HL-60 (cell line): ENCODE data around the gene NSL1.

ENCODE experiments used
- DNase-seq, 2 experiments: peaks; one replicate each; pipeline ENCODE4 v3.0.0-alpha.2; 2010 to 2020; ENCODE audit warnings: low read depth in 1 of 2, low spot score in 1 of 2
- H3K27ac ChIP-seq: fragments of 250-450 bp; sonication (Bioruptor Pico); replicated peaks from 2 replicates; pipeline ENCODE4 v1.5.1; 2020; ENCODE audit warnings: mild to moderate bottlenecking, moderate library complexity
- H3K27me3 ChIP-seq: fragments of 250-450 bp; sonication (Bioruptor Pico); 2 replicates; pipeline ENCODE4 v1.5.1; 2021; ENCODE audit warnings: mild to moderate bottlenecking, moderate library complexity; ENCODE audit not compliant: insufficient read depth, poor library complexity, severe bottlenecking
- H3K4me3 ChIP-seq: replicated peaks from 2 replicates; pipeline ENCODE4 v1.5.1; 2011; ENCODE audit warnings: mild to moderate bottlenecking, control low read depth, low read length; ENCODE audit not compliant: insufficient read depth
- CTCF ChIP-seq: IDR thresholded peaks from one replicate; pipeline ENCODE4 v1.5.1; 2011; ENCODE audit warnings: low read length, control low read depth, inconsistent platforms; ENCODE audit not compliant: insufficient read depth
- GABPA ChIP-seq: IDR thresholded peaks from 2 replicates; pipeline ENCODE4 v1.6.1; 2012; ENCODE audit warnings: low read depth
- POLR2AphosphoS5 ChIP-seq: IDR thresholded peaks from 2 replicates; pipeline ENCODE4 v1.6.1; 2012; ENCODE audit warnings: low read depth
- SPI1 ChIP-seq: IDR thresholded peaks from 2 replicates; pipeline ENCODE4 v1.6.1; 2012; ENCODE audit warnings: low read depth, mild to moderate bottlenecking, borderline replicate concordance
- TF ChIP-seq, protein P1 (sequence below): IDR thresholded peaks from 2 replicates; pipeline ENCODE4 v1.6.1; 2012; ENCODE audit warnings: low read depth; ENCODE audit not compliant: insufficient replicate concordance

The NSL1 gene

DNA sequence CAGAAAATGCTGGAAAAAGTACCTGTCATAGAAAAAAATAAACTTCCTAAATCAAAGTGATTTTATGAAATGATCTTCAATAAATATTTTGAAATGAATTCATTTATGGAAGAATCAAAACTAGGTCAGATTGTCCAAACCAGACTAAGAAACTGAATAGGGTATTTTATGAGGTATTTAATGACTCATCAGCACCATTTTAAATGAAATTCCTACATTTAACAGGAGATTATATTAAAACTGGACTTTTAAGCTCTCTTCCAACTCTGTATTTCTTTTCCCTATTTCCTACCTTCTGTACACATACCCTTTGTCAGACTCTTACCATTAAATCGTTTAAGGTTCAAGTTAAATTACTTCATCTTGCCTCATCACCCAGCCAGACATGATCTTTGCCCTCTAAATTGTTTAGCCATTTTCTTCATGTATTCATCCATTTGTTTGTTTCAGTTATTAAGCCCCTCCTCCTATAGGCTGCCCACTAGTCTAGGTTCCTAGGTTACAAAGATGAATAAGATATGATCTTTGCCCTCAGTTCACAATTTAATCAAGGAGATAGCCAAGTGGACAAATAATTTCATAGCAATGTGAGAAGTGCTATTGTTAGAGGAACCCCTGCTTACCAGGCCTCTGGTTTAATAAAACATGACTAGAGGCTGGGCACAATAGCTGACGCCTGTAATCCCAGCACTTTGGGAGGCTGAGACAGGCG lies 25.1 kb upstream of the NSL1 start:
- H3K27me3 ChIP-seq: no peaks in the 10 kb centered on the region
- no peak overlapping the region for H3K4me3 ChIP-seq
- DNase-seq: no peak
- H3K27ac ChIP-seq: no peak overlapping the region
- no peak for TF ChIP-seq POLR2AphosphoS5
- no peak for TF ChIP-seq SPI1
- TF ChIP-seq, protein P1, sequence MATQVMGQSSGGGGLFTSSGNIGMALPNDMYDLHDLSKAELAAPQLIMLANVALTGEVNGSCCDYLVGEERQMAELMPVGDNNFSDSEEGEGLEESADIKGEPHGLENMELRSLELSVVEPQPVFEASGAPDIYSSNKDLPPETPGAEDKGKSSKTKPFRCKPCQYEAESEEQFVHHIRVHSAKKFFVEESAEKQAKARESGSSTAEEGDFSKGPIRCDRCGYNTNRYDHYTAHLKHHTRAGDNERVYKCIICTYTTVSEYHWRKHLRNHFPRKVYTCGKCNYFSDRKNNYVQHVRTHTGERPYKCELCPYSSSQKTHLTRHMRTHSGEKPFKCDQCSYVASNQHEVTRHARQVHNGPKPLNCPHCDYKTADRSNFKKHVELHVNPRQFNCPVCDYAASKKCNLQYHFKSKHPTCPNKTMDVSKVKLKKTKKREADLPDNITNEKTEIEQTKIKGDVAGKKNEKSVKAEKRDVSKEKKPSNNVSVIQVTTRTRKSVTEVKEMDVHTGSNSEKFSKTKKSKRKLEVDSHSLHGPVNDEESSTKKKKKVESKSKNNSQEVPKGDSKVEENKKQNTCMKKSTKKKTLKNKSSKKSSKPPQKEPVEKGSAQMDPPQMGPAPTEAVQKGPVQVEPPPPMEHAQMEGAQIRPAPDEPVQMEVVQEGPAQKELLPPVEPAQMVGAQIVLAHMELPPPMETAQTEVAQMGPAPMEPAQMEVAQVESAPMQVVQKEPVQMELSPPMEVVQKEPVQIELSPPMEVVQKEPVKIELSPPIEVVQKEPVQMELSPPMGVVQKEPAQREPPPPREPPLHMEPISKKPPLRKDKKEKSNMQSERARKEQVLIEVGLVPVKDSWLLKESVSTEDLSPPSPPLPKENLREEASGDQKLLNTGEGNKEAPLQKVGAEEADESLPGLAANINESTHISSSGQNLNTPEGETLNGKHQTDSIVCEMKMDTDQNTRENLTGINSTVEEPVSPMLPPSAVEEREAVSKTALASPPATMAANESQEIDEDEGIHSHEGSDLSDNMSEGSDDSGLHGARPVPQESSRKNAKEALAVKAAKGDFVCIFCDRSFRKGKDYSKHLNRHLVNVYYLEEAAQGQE: no peak
- no peak for TF ChIP-seq GABPA
- no peak for TF ChIP-seq CTCF

- no peak for DNase-seq
- TF ChIP-seq GABPA (no peak), SPI1 (no peak), POLR2AphosphoS5 (no peak), CTCF (no peak)
- TF ChIP-seq, protein P1: no peak
- H3K27ac ChIP-seq: no peak overlapping the region
Measured at GRCh38 chr1:212814537-212815334, 23.2 kb upstream of the NSL1 start.

GRCh38 chr1:212805767-212806166 lies 14.2 kb upstream of the NSL1 start:
- no peak for TF ChIP-seq GABPA
- no peak for TF ChIP-seq SPI1
- TF ChIP-seq CTCF: no peak
- TF ChIP-seq, protein P1: no peak
- TF ChIP-seq POLR2AphosphoS5: no peak
- no peaks in the 10 kb centered on the region for H3K27me3 ChIP-seq
- H3K4me3 ChIP-seq: no peak overlapping the region
- DNase-seq: no peak
- no peak overlapping the region for H3K27ac ChIP-seq

More at GRCh38 chr1:212814537-212815334, 23.2 kb upstream of the NSL1 start:
- no peaks in the 10 kb centered on the region for H3K27me3 ChIP-seq
- H3K4me3 ChIP-seq: no peak overlapping the region
